DMS 273 (cell line): ENCODE measurements around the gene TMEM141.

ENCODE experiments used
- DNase-seq: peaks from one replicate; lab custom pipeline; 2025; ENCODE audit not compliant: unreplicated experiment; lab: John Stamatoyannopoulos, UW

The TMEM141 gene

DNA sequence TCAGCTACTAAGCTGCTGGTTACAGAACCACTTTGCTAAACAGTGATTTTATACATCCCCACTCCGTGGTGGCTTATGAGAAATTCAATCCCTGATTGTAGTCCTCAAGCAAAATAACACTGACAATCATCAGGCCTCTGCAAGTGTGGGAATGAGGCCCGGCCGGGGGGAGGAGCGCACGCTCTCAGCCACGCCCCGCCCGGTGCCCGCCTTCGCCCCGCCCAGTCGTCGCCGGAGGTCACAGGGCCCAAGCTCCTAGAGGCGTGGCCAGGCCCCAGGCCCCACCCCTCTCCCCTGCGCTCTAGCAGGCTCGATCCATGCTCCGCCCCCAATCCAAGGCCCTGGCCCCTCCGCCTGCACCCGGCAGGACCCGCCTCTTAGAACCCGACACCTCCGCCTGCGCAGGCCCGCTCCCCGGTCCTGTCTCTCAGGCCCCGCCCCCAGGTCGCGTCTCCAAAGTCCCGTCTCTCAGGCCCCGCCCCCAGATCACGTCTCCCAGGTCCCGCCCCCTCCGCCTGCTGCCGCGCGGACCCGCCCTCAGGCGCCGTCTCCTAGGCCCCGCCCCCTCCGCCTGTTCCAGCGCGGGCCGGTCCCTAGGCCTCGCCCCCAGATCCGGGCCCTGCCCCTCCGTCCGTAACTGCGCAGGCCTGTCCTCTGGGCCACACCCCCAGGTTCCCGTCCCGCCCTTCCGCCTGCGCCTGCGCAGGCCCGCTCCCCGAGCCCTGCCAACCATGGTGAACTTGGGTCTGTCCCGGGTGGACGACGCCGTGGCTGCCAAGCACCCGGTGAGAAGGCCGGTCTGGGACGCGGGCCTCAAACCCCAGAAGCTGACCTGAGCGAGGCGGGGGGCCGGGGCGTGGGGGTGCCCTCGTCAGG lies at the start of gene TMEM141:
TSS of gene TMEM141 (plus strand) at position 705 of the 876 bp plus-strand sequence. CDS start at position 732, 27 bp downstream.
- peak; percentile 100 for DNase-seq

DNA sequence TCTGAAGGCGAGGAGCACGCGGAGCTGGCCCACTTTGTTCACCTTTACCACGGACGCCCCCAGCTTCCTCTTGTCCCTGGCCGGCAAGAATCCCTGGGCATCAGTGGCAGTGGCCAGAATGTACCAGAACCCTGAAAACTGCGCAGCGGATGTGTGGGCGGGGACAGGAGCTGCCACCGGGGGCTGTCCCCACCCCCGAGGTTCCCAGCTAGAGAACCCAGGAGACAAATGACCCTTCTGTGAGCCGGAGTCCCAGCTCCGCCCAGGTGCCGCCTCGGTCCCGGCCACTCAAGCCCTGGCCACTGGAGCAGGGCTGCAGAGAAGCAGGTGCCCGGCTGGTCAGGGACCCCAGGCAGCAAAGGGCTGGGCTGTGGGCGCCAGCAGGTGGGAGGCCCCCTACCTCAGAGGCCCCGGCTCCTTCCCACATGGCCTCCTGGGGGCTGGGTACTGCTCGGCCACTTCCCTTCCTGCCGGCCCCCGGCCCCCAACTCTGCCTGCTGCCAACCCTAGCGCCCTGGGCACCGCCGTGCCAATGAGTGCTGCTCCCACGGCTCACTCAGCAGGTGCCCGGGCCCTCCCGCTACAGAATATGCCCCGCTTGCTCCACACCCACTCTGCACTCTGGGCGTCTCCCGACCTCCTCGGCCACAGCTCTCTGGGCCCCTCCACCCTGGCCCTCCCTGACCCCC lies 49.1 kb upstream of the TMEM141 start:
- DNase-seq = no peak

DNA sequence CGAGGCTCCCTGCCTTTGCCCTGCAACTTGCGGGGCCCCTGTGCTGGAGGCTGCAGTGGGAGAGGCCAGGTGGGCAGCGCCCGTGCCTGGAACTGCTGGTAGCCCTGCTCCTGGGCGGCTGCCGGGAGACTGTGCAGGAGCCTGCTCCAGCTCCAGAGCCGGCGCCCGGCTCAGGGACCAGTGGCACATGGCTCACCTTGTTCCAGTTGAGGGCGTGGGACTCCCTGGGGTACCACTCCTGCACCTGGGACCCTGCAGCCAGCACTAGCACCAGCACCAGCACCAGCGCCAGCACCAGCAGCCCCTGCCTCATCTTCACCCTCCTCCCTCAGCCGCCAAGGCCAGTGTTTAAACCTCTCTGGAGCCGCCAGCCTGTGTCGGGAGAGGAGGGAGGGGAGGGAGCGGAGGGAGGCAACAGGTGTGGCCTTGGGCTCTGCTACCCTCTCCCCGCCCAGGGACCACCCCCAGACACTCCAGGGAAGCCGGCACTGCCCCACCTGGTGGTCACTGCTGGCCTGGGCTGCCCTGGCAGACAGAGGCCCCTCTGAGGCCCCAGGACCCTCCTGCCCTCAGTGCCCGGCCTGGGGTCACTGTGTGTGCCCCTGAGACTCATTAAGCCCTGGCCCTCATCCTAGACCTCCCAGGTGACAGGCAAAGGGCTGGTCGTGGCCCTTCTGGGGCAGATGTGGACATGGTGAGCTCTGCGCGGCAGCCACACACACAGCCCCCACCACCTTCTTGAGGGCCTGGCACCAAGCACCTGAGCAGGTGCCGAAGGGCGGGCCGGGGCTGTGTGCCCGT lies 48.4 kb upstream of the TMEM141 start, which contains the start of gene LCN10:
TSS of gene LCN10 (minus strand) at position 350 of the 801 bp plus-strand sequence. CDS start at position 313, 37 bp downstream.
- peak; percentile 59 for DNase-seq

DNA sequence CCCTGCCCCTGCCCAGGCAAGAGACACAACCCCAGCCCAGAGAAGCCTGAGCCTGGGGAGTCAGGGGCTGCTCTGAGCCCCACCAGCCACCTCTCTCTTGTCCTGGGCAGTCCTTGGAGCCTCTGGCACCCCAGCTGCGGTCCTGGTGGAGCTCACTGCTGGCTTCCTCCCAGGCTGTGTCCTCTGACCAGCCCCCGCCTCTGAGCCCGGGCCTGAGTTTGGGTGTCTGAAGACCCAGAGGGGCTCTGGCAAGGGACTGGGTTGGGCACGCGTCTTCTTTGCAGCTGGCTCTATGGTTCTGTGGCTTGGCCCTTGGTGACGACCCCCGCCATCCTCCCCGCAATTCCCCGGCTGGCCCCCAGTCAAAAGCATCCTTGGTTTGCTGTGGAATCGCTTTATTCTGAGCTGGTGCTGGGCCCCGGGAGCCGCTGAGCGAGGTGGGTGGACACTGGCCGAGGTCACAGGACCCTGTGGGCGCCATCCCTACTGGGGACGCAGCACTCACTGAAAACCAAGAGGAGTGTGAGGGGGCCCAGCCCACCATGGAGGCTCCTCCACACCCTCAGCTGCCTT lies 47.4 kb upstream of the TMEM141 start:
- DNase-seq = no peak

GRCh38 chr9:136744773-136745172 lies 46.4 kb upstream of the TMEM141 start:
- no peak for DNase-seq

DNA sequence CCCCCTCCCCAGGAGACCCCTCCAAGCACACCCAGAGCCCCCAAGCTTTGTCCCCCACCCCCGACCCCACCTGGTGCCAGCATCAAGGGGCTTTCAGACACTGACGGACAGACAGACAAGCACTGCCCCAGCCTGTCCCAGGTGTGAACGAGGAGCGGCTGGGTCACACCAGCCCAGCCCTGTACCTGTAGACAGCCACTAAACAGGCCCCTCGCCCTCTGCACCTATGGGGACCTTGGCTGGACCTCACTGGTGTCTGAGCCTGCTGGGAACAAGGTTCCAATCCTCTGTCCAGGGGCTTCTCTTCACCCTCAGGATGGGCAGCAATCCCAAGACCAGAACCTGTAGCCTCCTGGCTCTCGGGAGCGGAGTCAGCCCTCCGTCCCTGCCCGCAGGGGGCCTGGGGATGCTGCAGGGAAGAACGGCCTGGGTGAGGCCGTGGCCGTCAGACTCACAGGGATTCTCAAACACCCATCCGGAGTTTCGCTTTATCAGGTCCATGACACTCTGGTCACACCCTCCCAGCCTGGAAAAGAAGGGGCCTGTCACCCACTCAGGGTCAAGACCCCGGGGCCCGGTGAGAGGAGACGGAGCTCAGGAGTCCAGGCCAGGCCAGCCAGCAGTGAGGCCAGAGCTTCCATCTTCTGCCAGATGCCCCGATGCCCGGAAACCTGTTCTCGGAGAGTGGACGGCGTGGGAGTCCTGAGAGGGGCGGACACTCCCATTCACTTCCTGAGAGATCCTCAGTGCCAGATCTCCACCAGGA lies 45.6 kb upstream of the TMEM141 start:
- no peak for DNase-seq

DNA sequence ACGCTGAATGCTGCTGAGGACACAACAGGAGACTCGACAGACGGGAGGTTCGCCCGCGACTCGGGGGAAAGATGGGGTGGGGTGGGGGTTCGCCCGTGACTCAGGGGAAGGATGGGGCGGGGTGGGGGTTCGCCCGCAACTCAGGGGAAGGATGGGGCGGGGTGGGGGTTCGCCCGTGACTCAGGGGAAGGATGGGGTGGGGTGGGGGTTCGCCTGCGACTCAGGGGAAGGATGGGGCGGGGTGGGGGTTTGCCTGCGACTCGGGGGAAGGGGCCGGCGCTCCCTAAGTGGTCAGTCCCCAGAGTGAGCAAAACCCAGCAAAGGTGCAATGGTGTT lies 45.0 kb upstream of the TMEM141 start:
- DNase-seq = no peak

DNA sequence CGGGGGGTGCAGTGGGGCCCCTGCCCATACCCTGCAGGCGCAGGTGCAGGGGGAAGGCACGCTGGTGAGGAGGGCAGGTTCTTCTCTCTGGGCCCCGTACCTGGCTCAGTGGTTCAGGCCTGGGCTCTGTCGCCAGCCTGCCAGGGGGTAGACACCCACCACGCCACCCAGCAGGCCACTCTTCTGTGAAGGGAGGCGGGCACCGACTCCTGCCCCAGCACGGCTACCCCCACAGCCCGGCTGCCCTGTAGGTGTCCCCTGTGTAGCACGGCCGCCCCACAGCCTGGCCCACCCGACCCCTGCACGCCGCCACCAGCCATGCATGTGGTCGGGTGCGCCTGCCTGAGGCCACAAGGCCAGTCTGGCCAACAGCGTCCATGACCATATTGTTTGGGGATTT lies 44.5 kb upstream of the TMEM141 start:
- no peak for DNase-seq

DNA sequence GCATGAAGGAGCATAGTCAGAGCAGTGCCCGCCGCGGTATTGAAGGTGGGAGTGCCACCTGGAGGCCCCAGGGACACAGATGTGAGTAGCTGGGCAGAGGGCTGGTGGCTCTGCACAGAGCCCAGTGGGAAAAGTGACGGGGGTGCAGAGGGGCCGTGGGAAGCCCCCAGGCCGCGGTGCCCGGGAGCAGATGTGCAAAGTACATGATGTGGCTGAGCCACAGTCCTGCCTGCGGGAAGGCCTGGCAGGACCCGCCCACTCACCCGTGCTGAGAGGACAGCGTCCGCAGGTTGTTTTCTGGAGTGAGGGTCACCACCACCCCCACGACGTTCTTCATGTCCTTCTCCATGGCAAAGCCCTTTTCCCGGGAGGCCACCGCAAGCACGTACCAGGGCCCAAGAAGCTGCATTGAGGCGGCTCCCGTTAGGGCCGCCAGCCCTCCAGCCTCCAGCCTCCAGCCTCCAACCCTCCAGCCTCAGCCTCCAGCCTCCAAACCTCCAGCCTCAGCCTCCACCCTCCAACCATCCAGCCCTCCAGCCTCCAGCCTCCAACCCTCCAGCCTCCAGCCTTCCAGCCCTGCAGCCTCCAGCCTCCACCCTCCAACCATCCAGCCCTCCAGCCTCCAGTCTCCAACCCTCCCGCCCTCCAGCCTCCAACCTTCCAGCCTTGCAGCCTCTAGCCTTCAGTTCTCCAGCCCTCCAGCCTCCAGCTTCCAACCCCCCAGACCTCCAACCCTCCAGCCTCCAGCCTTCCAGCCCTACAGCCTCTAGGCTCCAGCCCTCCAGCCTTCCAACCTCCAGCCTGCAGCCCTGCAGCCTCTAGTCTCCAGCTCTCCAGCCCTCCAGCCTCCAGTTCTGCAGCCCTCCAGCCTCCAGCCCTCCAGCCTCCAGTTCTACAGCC lies 43.7 kb upstream of the TMEM141 start:
- DNase-seq = no peak

GRCh38 chr9:136748201-136748600 lies 42.9 kb upstream of the TMEM141 start, which contains the start of gene LCN6:
TSS of gene LCN6 (minus strand) at chr9:136748525. CDS start at chr9:136748483, 42 bp downstream.
- no peak for DNase-seq

- DNase-seq = no peak
Measured at GRCh38 chr9:136748666-136749611, 42.2 kb upstream of the TMEM141 start.

DNA sequence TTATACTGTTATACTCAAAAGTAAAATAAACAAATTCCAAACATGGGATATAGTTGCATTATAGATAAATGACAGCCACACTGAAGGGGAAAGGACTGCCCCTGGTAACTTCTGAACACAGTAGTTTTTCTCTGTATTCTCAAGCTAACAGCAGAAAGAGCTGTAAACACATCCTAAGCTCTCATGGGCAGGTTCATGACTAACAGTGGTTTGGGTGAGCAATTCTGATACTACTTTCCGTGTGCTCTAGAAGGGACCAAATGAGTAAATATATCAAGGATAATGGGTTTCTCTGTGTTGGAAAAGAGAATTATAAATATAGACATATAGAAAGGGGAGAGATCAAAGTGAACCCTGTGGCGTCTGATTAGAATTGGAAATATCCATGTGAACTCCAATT lies 40.6 kb upstream of the TMEM141 start:
- DNase-seq = no peak

GRCh38 chr9:136751244-136751643 lies 39.9 kb upstream of the TMEM141 start:
- DNase-seq = no peak

- no peak for DNase-seq
Measured at GRCh38 chr9:136751814-136752213, 39.3 kb upstream of the TMEM141 start.

DNA sequence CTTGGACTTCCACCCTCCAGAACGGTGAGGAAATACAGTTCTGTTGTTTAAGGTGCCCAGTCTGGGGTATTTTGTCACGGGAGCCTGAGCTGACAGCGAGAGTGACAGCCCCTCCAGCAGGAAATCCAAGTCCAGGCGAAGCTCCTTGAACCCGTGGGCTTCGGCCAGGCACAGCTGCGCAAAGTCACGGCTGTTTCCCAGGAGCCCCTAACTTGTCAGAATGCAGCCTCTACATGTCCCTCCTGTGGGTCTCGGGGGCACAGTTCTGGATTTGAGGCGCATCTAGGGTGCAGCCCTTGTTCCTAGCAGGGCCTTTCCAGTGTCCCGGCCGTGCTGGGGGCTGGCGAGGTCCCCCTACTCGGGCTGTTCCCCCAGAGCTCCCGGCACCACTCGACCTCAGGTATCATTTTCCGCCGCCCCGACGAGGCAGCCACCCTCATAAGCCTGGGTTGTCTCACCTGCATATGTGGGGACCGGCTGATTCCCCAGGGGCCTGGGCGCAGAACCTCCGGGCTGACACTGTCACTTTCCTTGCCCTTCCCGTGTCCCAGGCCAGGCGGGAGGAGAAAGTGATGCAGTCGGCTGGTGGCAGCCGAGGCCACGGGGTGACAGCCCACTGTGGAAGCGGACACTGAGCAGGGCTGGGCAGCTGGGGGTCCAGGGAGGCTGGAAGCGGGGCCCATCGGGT lies 37.6 kb upstream of the TMEM141 start:
- DNase-seq = no peak

GRCh38 chr9:136754059-136754572 lies 37.0 kb upstream of the TMEM141 start:
- no peak for DNase-seq

DNA sequence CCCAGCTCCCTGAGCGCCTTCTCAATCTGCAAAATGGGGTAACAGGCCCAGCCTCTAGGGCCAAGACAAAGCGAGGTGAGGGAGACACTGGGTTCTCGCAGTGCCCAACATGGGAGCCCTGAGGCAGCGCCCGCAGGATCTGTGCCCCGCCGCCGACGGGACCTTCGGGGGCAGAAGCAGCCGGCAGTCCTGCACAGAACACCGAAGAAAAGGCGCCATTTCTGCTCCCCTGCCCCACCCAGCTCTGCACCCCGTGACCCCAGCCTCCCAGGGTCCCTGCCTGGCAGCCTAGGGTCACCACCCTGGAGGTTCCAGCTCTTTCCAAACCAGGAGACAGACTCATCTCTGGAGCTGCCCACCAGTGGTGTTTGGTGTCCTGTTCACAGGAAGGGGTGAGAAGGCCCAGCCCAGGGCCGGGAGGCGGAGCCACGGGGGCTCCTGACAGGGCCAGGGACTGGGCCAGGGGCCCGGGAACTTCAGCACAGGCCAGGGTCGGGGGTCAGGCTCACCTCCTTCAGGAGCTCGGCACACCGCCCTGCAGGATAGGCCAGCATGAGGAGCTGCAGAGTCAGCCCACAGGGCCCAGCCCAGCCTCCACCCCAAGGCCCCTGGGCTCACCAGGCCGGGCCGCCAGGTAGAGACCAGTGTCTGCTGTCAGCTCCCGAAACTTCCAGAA lies 36.4 kb upstream of the TMEM141 start:
- DNase-seq = no peak
